ENCODE measurements around the gene MYBPH.

Gene MYBPH

DNA sequence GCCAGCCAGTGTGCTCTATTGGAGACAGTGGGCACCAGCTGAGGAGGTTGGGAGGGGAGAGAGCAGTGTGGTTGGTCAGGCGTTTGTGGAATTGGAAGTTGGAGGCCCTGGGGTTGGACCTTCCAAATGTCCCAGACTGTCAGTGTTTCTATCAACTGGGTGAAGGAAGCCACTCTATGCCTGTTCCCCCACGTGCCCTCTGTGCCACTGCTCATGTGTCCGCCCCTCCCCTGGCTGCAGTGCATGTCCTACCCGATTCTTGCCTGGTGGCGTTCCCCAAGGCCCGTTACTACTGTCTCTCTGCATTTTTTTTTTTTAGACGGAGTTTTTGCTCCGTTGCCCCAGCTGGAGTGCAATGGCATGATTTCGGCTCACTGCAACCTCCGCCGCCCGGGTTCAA is 27.0 kb downstream of the MYBPH start:
- no peak for DNase-seq (ENCODE audit: low read depth, low spot score)

- DNase-seq (ENCODE audit: low read depth, low spot score): no peak
These were observed 27.5 kb downstream of the MYBPH start for GRCh38 chr1:203148127-203148526.

DNA sequence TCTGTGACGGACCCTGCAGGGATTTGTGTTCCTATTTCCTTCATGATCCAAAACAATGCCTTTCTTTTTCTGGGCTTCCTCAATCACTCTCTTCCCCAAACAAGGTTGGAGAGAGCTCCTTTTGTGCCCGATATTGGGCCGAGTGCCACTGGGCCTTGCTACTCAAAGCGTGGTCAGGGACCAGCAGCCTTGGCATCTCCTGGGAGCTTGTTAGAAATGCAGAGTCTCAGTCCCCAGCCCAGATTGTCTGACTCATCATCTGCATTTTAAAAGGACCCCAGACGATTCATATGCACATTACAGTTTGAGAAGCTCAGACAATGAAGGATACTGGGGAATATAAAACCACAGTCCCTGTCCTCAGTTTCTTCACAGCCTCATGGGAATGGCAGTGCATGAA is 28.2 kb downstream of the MYBPH start:
- DNase-seq (ENCODE audit: low read depth, low spot score): no peak

DNA sequence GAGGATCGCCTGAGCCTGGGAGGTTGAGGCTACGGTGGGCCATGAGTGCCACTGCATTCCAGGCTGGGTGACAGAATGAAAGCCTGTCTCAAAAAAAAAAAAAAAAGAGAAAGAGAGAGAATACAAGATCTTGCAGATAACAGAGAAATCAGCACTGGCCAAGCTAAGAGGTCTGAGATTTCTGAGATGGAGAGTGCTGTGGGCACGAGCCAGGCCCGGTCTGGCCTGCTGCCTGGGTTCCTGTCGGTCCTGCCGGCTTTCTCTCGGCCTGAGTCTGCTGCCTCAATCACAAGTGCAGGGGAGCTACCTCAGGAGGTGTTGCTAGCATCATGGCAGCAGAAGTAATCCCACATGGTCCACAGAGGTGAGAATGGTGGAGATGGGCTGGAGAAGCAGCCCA is 29.1 kb downstream of the MYBPH start:
- no peak for DNase-seq (ENCODE audit: low read depth, low spot score)

DNA sequence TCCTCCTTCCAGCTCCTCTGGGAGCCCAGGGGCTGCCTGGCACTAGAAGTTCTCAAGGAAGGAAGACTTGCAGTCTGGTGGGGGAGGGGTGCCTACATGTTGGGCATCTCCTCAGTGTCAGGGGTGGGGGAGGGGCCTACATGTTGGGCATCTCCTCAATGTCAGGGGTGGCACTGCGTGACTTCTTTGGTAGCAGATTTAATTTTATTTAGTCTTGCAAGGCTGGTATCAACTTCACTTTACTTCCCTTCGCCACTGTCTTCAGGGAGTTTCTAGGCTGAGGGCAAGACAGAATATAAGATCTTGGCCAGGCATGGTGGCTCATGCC is 29.6 kb downstream of the MYBPH start:
- no peak for DNase-seq (ENCODE audit: low read depth, low spot score)

DNA sequence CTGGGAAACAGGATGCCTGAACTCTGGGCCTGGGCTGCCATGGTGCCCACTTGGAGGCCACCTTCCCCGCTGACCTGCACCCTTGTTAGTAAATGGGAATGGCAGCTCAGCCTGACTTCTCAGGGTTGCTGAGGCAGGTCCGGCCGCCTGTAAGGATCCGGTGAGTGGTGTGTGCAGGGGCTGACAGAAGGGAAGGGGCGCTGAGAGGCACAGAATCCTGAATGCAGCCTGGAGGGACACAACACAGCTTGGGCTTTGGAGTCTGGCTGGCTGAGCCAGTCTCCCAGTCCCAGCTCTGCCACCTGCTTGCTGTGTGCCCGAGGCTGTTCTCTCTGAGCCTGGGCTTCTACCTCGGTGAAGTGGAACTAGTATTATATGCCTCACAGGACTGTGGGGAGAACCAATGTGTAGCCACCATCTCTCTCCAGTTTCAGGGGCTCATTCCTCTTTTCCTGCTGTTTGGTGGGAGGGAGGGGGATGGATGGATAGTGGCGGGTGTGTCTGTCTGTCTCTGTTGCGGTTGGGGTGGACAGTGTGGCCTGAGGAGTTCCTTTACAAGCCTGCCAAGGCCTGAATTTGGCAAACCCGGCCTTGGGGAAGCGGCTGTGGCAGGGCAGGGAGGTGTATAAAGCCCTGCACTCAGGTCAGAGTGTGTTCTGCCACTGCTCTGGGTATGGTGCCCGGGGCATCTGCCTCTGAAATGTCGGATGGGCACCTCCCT is 30.1 kb downstream of the MYBPH start:
- no peak for DNase-seq (ENCODE audit: low read depth, low spot score)

- DNase-seq (ENCODE audit: low read depth, low spot score): no peak
These were observed 31.0 kb downstream of the MYBPH start for GRCh38 chr1:203144661-203145060.

GRCh38 chr1:203143641-203144040 is 32.0 kb downstream of the MYBPH start:
- no peak for DNase-seq (ENCODE audit: low read depth, low spot score)

DNA sequence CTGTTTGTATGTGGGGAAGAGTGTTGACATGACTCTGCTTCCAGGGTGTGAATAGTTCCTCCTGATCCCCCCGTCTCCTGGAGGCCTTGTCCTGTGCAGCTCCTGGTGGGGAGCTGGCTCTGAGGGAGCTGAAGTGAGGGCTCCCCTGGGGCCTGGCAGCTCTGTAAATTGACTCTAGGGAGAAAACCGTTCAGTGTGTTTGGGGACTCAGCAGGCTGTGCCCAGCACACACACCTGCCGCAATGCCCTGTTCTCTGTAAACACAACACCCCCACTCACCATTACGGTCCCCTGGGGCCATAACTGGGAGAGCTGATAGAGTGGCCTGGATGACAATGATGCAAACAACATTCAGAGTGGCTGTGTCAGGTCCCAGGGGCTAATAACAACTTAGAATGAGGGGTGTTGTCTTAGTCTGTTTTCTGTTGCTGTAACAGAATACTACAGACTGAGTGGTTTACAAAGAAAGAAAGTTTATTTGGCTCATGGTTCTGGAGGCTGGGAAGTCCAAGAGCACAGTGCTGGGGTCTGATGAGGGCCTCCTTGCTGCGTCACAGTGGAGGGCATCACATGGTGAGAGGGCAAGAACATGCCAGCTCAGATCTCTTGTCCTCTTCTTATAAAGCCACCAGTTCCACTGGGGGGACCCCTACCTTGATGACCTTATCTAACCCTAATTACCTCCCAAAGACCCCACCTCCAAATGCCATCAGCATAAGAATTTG is 32.8 kb downstream of the MYBPH start:
- no peak for DNase-seq (ENCODE audit: low read depth, low spot score)

GRCh38 chr1:203142124-203142523 is 33.5 kb downstream of the MYBPH start:
- DNase-seq (ENCODE audit: low read depth, low spot score): no peak

- DNase-seq (ENCODE audit: low read depth, low spot score): no peak
These were observed 34.7 kb downstream of the MYBPH start for GRCh38 chr1:203140743-203141520.

- no peak for DNase-seq (ENCODE audit: low read depth, low spot score)
These were observed 35.6 kb downstream of the MYBPH start for GRCh38 chr1:203139976-203140475.

- no peak for DNase-seq (ENCODE audit: low read depth, low spot score)
These were observed 37.6 kb downstream of the MYBPH start for GRCh38 chr1:203138066-203138465.

DNA sequence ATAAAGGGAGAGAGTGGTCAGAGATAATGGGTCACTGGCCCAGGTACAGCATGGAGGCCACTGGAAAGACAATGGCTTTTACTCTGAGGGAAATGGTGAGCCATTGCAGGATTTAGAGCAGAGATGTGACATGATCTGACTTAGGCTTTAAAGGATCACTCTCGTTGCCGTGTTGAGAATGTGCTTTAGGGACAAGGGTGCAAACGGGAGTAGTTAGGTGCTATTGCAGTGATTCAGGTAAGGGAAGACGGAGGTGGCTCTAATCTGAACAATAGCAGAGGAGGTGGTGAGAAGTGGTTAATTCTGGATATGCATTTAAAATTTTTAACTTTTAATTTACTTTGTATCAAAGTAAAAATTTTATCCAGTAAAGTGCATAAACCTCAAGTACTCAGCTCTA is 38.3 kb downstream of the MYBPH start:
- no peak for DNase-seq (ENCODE audit: low read depth, low spot score)

GRCh38 chr1:203136409-203137042 is 39.1 kb downstream of the MYBPH start:
- no peak for DNase-seq (ENCODE audit: low read depth, low spot score)

DNA sequence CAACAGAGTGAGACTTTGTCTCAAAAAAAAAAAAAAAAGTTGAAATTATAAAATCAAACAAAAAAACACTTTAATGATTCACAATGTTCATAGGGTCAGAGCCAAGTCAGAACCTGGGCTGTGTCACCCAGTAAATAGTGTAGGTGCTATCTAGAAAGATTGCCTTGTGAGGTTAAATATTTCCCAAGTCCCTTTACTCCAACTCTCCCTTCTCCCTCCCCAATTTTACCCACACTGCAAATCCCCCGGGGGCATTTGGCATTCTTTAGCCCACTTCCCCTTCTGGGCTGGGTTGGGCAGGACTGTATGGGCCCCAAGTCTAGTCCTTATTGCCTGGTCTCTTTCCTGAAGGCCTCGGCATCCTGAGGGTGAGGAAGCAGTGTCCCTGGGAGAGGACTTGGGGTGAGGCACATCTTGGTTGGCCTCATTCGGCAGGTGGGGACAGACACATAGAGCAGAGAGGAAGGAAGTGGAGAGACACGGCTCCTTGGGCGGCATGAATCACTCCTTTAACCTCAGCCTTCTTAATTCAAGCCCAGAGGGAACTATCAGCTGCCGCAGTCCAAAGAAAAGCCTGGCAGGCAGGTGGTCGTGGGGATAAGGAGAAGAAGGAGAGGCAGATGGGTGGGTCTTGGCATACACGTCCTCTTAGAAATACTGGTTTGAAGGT is 39.9 kb downstream of the MYBPH start:
- DNase-seq (ENCODE audit: low read depth, low spot score): no peak

GRCh38 chr1:203133970-203134725 is 41.5 kb downstream of the MYBPH start:
- DNase-seq (ENCODE audit: low read depth, low spot score): no peak

- no peak for DNase-seq (ENCODE audit: low read depth, low spot score)
These were observed 44.0 kb downstream of the MYBPH start for GRCh38 chr1:203131548-203132200.

DNA sequence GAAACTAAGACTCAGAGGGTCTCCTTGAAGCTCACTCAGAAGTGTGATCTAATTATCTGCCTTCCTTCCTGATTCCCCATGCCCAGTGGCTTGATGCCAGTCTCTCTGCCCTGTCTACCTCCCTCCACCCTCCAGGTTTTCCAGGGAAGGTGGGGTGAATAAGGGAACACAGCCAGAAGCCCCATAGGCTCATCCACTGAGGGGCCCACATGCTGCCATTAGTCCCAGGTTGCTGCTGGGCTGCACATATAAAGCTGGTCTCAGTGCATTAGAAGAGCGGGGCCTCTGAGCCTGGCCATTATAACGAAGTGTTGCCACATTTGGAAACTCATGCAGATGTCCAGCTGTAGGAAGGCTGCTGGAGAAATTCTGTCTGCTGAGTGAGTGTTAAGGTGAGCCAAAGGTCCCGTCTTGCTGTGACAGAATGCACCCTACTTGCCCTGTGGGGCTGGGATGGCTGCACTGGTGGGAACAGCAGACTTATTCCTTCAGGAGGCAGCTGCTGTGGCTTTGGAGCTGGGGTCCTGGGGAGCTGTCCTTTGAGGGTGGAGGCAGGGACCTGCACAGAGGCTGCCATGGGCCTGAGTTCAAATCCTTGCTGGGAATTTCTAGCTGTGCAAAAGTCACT is 45.2 kb downstream of the MYBPH start:
- no peak for DNase-seq (ENCODE audit: low read depth, low spot score)

All from iPS DF 19.7 (cell line).